NT2/D1 (cell line): ENCODE measurements around the gene POLRMT.

ENCODE experiments used
- SUZ12 ChIP-seq: IDR thresholded peaks from 2 replicates; pipeline ENCODE4 v1.6.1; 2011; ENCODE audit not compliant: insufficient read length, insufficient read depth; ENCODE audit errors: extremely low read depth
- YY1 ChIP-seq: IDR thresholded peaks from 2 replicates; pipeline ENCODE4 v1.6.1; 2011; ENCODE audit not compliant: insufficient read length, insufficient read depth

GRCh38 chr19:618247-618619, 15.1 kb downstream of the POLRMT start:
- TF ChIP-seq YY1 (no peak), SUZ12 (no peak)
